ENCODE data around the gene CLC.

The CLC gene

GRCh38 chr19:39754971-39755370 is 17.1 kb upstream of the CLC start:
- WGBS, 2 donors (ENCODE audit: extremely low coverage in 2 of 2, insufficient read length in 2 of 2, insufficient replicate concordance in 1 of 2): no CpG with 5 or more reads among the region's 3 CpGs
- no peaks in the 10 kb centered on the region for H3K9me3 ChIP-seq (replicated peaks in 1 of 2; ENCODE audit: control insufficient read depth in 2 of 2, insufficient read depth in 1 of 2, low read depth in 1 of 2, low read length in 2 of 2)
- no peaks in the 10 kb centered on the region for H3K79me1 ChIP-seq (ENCODE audit: low read depth, low read length)
- no peak overlapping the region for H2BK15ac ChIP-seq (ENCODE audit: low read length)
- DNase-seq (ENCODE audit: low spot score): no peak
- no peak overlapping the region for H3K23ac ChIP-seq (ENCODE audit: low read depth, low read length, poor library complexity)
- H4K8ac ChIP-seq (ENCODE audit: low read depth, low read length): no peak overlapping the region
- no peak overlapping the region for H3K14ac ChIP-seq (ENCODE audit: low read length)
- no peak overlapping the region for H2BK5ac ChIP-seq (ENCODE audit: low read length)
- H2AK5ac ChIP-seq (ENCODE audit: low read depth, low read length): no peak overlapping the region
- no peak overlapping the region for H3K18ac ChIP-seq (ENCODE audit: low read length)
- no peak overlapping the region for H4K91ac ChIP-seq (ENCODE audit: low read depth, low read length, poor library complexity)
- no peak overlapping the region for H3K9ac ChIP-seq (ENCODE audit: low read depth, low read length, poor library complexity)
- H3K27ac ChIP-seq (replicated peaks; ENCODE audit: low read length): no peak overlapping the region
- H3K4me1 ChIP-seq (ENCODE audit: control insufficient read depth in 2 of 2, insufficient read depth in 1 of 2, low read depth in 1 of 2, low read length in 2 of 2): no peaks in the 10 kb centered on the region
- no peak overlapping the region for H2AFZ ChIP-seq (ENCODE audit: low read length)
- no peak overlapping the region for H2BK12ac ChIP-seq (ENCODE audit: low read length)
- peaks cover 0 to 19% (median 0%) of the 10 kb centered on the region in 3 experiments for H3K27me3 ChIP-seq (ENCODE audit: control insufficient read depth in 3 of 3, insufficient read depth in 3 of 3, low read depth in 1 of 3, low read length in 3 of 3)
- H3K36me3 ChIP-seq (replicated peaks in 1 of 2; ENCODE audit: control insufficient read depth in 2 of 2, insufficient read depth in 2 of 2, low read length in 2 of 2): no peaks in the 10 kb centered on the region
- no peak overlapping the region for H3K4me3 ChIP-seq (ENCODE audit: low read length in 2 of 2)
- H3K4me2 ChIP-seq (ENCODE audit: insufficient read depth, low read length, poor library complexity, severe bottlenecking): no peak overlapping the region
- H3K4ac ChIP-seq (ENCODE audit: low read length): no peak overlapping the region
- H2BK120ac ChIP-seq (ENCODE audit: low read depth, low read length): no peak overlapping the region

DNA sequence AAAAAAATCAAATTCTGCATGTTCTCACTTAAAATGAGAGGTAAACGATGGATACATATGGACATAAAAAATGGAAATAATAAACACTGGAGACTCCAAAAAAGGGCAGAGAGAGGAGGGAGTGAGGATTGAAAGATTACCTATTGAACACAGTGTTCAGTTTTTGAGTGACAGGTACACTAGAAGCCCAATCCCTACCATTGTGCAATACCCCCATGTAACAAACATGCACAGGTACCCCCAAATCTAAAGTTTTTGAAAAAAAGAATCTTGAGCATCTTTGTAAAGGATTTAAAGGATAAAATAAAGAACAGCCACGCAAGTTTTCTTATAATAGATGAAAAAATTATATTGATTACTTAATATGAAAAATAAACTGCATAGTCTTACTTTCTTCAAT is 16.7 kb upstream of the CLC start:
- no peak overlapping the region for H3K23ac ChIP-seq (ENCODE audit: low read depth, low read length, poor library complexity)
- H2BK120ac ChIP-seq (ENCODE audit: low read depth, low read length): no peak overlapping the region
- no peak overlapping the region for H3K9ac ChIP-seq (ENCODE audit: low read depth, low read length, poor library complexity)
- H2AK5ac ChIP-seq (ENCODE audit: low read depth, low read length): no peak overlapping the region
- H2BK15ac ChIP-seq (ENCODE audit: low read length): no peak overlapping the region
- no peak overlapping the region for H2BK5ac ChIP-seq (ENCODE audit: low read length)
- H3K27me3 ChIP-seq (ENCODE audit: control insufficient read depth in 3 of 3, insufficient read depth in 3 of 3, low read depth in 1 of 3, low read length in 3 of 3): peaks cover 0 to 20% (median 0%) of the 10 kb centered on the region in 3 experiments
- no peak for DNase-seq (ENCODE audit: low spot score)
- H4K91ac ChIP-seq (ENCODE audit: low read depth, low read length, poor library complexity): no peak overlapping the region
- no peak overlapping the region for H3K4me2 ChIP-seq (ENCODE audit: insufficient read depth, low read length, poor library complexity, severe bottlenecking)
- H3K4ac ChIP-seq (ENCODE audit: low read length): no peak overlapping the region
- no peak overlapping the region for H3K14ac ChIP-seq (ENCODE audit: low read length)
- H3K27ac ChIP-seq (replicated peaks; ENCODE audit: low read length): no peak overlapping the region
- no peaks in the 10 kb centered on the region for H3K9me3 ChIP-seq (replicated peaks in 1 of 2; ENCODE audit: control insufficient read depth in 2 of 2, insufficient read depth in 1 of 2, low read depth in 1 of 2, low read length in 2 of 2)
- no CpG with 5 or more reads among the region's 2 CpGs for WGBS, 2 donors (ENCODE audit: extremely low coverage in 2 of 2, insufficient read length in 2 of 2, insufficient replicate concordance in 1 of 2)
- no peaks in the 10 kb centered on the region for H3K79me1 ChIP-seq (ENCODE audit: low read depth, low read length)
- no peak overlapping the region for H2AFZ ChIP-seq (ENCODE audit: low read length)
- H3K4me1 ChIP-seq (ENCODE audit: control insufficient read depth in 2 of 2, insufficient read depth in 1 of 2, low read depth in 1 of 2, low read length in 2 of 2): no peaks in the 10 kb centered on the region
- H3K36me3 ChIP-seq (replicated peaks in 1 of 2; ENCODE audit: control insufficient read depth in 2 of 2, insufficient read depth in 2 of 2, low read length in 2 of 2): no peaks in the 10 kb centered on the region
- H3K18ac ChIP-seq (ENCODE audit: low read length): no peak overlapping the region
- H2BK12ac ChIP-seq (ENCODE audit: low read length): no peak overlapping the region
- H4K8ac ChIP-seq (ENCODE audit: low read depth, low read length): no peak overlapping the region
- H3K4me3 ChIP-seq (ENCODE audit: low read length in 2 of 2): no peak overlapping the region

- H3K23ac ChIP-seq (ENCODE audit: low read depth, low read length, poor library complexity): no peak overlapping the region
- H3K18ac ChIP-seq (ENCODE audit: low read length): no peak overlapping the region
- no peak overlapping the region for H3K27ac ChIP-seq (replicated peaks; ENCODE audit: low read length)
- no peak overlapping the region for H3K4me2 ChIP-seq (ENCODE audit: insufficient read depth, low read length, poor library complexity, severe bottlenecking)
- H3K4me1 ChIP-seq (ENCODE audit: control insufficient read depth in 2 of 2, insufficient read depth in 1 of 2, low read depth in 1 of 2, low read length in 2 of 2): no peaks in the 10 kb centered on the region
- H3K9me3 ChIP-seq (replicated peaks in 1 of 2; ENCODE audit: control insufficient read depth in 2 of 2, insufficient read depth in 1 of 2, low read depth in 1 of 2, low read length in 2 of 2): no peaks in the 10 kb centered on the region
- H2BK12ac ChIP-seq (ENCODE audit: low read length): no peak overlapping the region
- no peak overlapping the region for H2BK15ac ChIP-seq (ENCODE audit: low read length)
- no peak overlapping the region for H4K8ac ChIP-seq (ENCODE audit: low read depth, low read length)
- no peaks in the 10 kb centered on the region for H3K79me1 ChIP-seq (ENCODE audit: low read depth, low read length)
- no peak overlapping the region for H4K91ac ChIP-seq (ENCODE audit: low read depth, low read length, poor library complexity)
- no peak overlapping the region for H3K9ac ChIP-seq (ENCODE audit: low read depth, low read length, poor library complexity)
- peaks cover 0 to 20% (median 0%) of the 10 kb centered on the region in 3 experiments for H3K27me3 ChIP-seq (ENCODE audit: control insufficient read depth in 3 of 3, insufficient read depth in 3 of 3, low read depth in 1 of 3, low read length in 3 of 3)
- H2BK5ac ChIP-seq (ENCODE audit: low read length): no peak overlapping the region
- DNase-seq (ENCODE audit: low spot score): no peak
- H2BK120ac ChIP-seq (ENCODE audit: low read depth, low read length): no peak overlapping the region
- no peaks in the 10 kb centered on the region for H3K36me3 ChIP-seq (replicated peaks in 1 of 2; ENCODE audit: control insufficient read depth in 2 of 2, insufficient read depth in 2 of 2, low read length in 2 of 2)
- H2AFZ ChIP-seq (ENCODE audit: low read length): no peak overlapping the region
- H3K14ac ChIP-seq (ENCODE audit: low read length): no peak overlapping the region
- H2AK5ac ChIP-seq (ENCODE audit: low read depth, low read length): no peak overlapping the region
- H3K4me3 ChIP-seq (ENCODE audit: low read length in 2 of 2): no peak overlapping the region
- H3K4ac ChIP-seq (ENCODE audit: low read length): no peak overlapping the region
Measured at GRCh38 chr19:39752795-39753194, 15.0 kb upstream of the CLC start.

- Histone ChIP-seq H3K4me3 (ENCODE audit: low read length in 2 of 2) (no peak overlapping the region), H4K91ac (ENCODE audit: low read depth, low read length, poor library complexity) (no peak overlapping the region), H2AK5ac (ENCODE audit: low read depth, low read length) (no peak overlapping the region), H2BK15ac (ENCODE audit: low read length) (no peak overlapping the region), H3K9ac (ENCODE audit: low read depth, low read length, poor library complexity) (no peak overlapping the region), H2BK12ac (ENCODE audit: low read length) (no peak overlapping the region), H2AFZ (ENCODE audit: low read length) (no peak overlapping the region), H2BK5ac (ENCODE audit: low read length) (no peak overlapping the region), H3K79me1 (ENCODE audit: low read depth, low read length) (no peaks in the 10 kb centered on the region), H3K36me3 (replicated peaks in 1 of 2; ENCODE audit: control insufficient read depth in 2 of 2, insufficient read depth in 2 of 2, low read length in 2 of 2) (no peaks in the 10 kb centered on the region), H3K27ac (replicated peaks; ENCODE audit: low read length) (no peak overlapping the region), H2BK120ac (ENCODE audit: low read depth, low read length) (no peak overlapping the region), H3K14ac (ENCODE audit: low read length) (no peak overlapping the region), H3K4ac (ENCODE audit: low read length) (no peak overlapping the region), H4K8ac (ENCODE audit: low read depth, low read length) (no peak overlapping the region), H3K4me1 (ENCODE audit: control insufficient read depth in 2 of 2, insufficient read depth in 1 of 2, low read depth in 1 of 2, low read length in 2 of 2) (no peaks in the 10 kb centered on the region), H3K27me3 (ENCODE audit: control insufficient read depth in 3 of 3, insufficient read depth in 3 of 3, low read depth in 1 of 3, low read length in 3 of 3) (peaks cover 0 to 20% (median 0%) of the 10 kb centered on the region in 3 experiments), H3K23ac (ENCODE audit: low read depth, low read length, poor library complexity) (no peak overlapping the region), H3K18ac (ENCODE audit: low read length) (no peak overlapping the region), H3K4me2 (ENCODE audit: insufficient read depth, low read length, poor library complexity, severe bottlenecking) (no peak overlapping the region), H3K9me3 (replicated peaks in 1 of 2; ENCODE audit: control insufficient read depth in 2 of 2, insufficient read depth in 1 of 2, low read depth in 1 of 2, low read length in 2 of 2) (no peaks in the 10 kb centered on the region)
- no peak for DNase-seq (ENCODE audit: low spot score)
Measured at GRCh38 chr19:39752390-39752789, 14.6 kb upstream of the CLC start.

Measured in neuronal stem cell (in vitro differentiated cells).